Ishikawa (cell line): Measurements from ENCODE around the gene DSC2.

Experiments
- CEBPB ChIP-seq: IDR thresholded peaks from 2 replicates; pipeline ENCODE4 v1.6.1; 2012
- EGR1 ChIP-seq: IDR thresholded peaks from 2 replicates; pipeline ENCODE4 v1.6.1; 2012
- EP300 ChIP-seq: IDR thresholded peaks from 2 replicates; pipeline ENCODE4 v1.6.1; 2012; ENCODE audit warnings: borderline replicate concordance
- FOXM1 ChIP-seq: IDR thresholded peaks from 2 replicates; pipeline ENCODE4 v1.6.1; 2012; ENCODE audit warnings: low read depth, borderline replicate concordance
- NFIC ChIP-seq: IDR thresholded peaks from 2 replicates; pipeline ENCODE4 v1.6.1; 2012
- RAD21 ChIP-seq: IDR thresholded peaks from 2 replicates; pipeline ENCODE4 v1.6.1; 2012; ENCODE audit warnings: low read depth
- TAF1 ChIP-seq: IDR thresholded peaks from 2 replicates; pipeline ENCODE4 v1.6.1; 2012; ENCODE audit warnings: low read depth, mild to moderate bottlenecking
- TEAD4 ChIP-seq: IDR thresholded peaks from 2 replicates; pipeline ENCODE4 v1.6.1; 2012
- USF1 ChIP-seq: IDR thresholded peaks from 2 replicates; pipeline ENCODE4 v1.6.1; 2012
- TF ChIP-seq, protein P1 (sequence below): IDR thresholded peaks from 2 replicates; pipeline ENCODE4 v1.6.1; 2012; ENCODE audit warnings: low read depth, mild to moderate bottlenecking

GRCh38 chr18:31143025-31143424 lies 40.8 kb upstream of the DSC2 start:
- TF ChIP-seq CEBPB (no peak), RAD21 (no peak), NFIC (no peak), EGR1 (no peak), EP300 (no peak), TEAD4 (no peak), TAF1 (no peak), FOXM1 (no peak), USF1 (no peak)
- TF ChIP-seq, protein P1, sequence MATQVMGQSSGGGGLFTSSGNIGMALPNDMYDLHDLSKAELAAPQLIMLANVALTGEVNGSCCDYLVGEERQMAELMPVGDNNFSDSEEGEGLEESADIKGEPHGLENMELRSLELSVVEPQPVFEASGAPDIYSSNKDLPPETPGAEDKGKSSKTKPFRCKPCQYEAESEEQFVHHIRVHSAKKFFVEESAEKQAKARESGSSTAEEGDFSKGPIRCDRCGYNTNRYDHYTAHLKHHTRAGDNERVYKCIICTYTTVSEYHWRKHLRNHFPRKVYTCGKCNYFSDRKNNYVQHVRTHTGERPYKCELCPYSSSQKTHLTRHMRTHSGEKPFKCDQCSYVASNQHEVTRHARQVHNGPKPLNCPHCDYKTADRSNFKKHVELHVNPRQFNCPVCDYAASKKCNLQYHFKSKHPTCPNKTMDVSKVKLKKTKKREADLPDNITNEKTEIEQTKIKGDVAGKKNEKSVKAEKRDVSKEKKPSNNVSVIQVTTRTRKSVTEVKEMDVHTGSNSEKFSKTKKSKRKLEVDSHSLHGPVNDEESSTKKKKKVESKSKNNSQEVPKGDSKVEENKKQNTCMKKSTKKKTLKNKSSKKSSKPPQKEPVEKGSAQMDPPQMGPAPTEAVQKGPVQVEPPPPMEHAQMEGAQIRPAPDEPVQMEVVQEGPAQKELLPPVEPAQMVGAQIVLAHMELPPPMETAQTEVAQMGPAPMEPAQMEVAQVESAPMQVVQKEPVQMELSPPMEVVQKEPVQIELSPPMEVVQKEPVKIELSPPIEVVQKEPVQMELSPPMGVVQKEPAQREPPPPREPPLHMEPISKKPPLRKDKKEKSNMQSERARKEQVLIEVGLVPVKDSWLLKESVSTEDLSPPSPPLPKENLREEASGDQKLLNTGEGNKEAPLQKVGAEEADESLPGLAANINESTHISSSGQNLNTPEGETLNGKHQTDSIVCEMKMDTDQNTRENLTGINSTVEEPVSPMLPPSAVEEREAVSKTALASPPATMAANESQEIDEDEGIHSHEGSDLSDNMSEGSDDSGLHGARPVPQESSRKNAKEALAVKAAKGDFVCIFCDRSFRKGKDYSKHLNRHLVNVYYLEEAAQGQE = no peak
